GM19035 (cell line): ENCODE results near the gene DNMT1.
"Not testable (repeated sequence)": the region's sequence is repeated elsewhere in the genome, so short reads cannot be mapped to it uniquely, and the experiment has no call there.

Experiments used
- ATAC-seq: cut with Tn5 transposase; IDR thresholded peaks from one replicate; pipeline ENCODE4 v1.9.1; 2021; ENCODE audit not compliant: unreplicated experiment

DNMT1 gene

DNA sequence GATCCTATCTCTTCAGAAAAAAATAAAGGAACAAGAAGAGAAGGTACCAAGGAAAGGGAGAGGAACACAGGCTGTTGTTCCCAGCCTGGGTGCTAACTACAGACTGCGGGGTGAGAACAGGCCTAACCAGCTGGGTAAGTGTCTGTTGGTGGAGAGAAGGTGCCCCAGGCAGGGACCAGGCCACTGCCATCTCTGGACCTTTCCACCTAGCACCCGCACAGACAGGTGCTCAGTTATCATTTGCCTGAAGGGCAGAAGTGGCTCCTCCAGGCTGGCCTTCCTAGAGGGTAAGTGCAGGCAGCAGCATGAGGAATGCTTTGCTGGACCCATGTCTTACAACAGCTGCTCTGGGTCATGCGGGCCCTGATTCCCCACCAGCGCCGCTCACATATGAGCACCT is 10.1 kb downstream of the DNMT1 start:
- no peak for ATAC-seq

DNA sequence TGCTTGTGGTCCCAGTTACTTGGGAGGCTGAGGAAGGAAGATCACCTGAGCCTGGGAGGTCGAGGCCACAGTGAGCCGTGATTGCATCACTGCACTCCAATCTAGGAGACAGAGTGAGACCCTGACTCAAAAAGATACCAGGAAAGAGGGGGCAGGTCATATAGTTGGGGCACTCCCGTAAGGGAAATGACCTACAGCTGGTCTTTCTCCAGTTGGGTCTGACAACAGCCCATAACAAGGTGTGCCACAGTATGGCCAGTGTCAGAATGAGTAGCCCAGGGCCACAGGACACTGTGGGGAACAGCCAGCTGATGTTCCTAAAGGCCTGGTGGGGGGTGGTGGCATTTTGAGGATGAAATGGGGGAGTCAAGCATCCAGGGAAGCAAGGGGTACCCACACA is 10.8 kb downstream of the DNMT1 start:
- no peak for ATAC-seq

DNA sequence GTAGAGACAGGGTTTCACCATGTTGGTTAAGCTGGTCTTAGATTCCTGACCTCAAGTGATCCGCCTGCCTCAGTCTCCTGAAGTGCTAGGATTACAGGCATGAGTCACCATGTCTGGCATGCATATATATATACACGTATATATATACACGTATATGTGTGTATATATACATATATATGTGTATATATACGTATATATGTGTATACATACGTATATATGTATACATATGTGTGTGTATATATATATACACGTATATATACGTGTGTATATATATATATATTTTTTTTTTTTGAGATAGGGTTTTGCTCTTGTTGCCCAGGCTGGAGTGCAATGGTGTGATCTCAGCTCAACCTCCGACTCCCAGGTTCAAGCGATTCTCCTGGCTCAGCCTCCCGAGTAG is 11.9 kb downstream of the DNMT1 start:
- no peak for ATAC-seq

- no peak for ATAC-seq
Measured at GRCh38 chr19:10182076-10182475, 12.7 kb downstream of the DNMT1 start.

DNA sequence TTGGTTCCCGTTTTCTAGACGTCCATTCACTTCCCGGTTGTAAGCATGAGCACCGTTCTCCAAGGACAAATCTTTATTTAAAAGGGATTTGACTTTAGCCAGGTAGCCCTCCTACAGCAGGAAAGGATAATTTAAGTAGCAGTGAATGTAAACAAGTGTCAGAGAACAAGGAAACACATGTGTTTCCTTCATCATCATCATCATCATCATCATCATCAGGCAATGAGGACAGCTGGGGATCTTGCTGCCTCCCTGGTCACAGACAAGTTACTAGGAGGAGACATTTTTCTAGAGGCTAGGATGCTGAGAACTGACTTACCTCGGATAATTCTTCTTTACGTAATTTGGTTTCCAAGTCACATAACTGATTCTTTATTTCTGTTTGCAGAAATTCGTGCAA is 14.3 kb downstream of the DNMT1 start:
- ATAC-seq: no peak

GRCh38 chr19:10180024-10180423 is 14.7 kb downstream of the DNMT1 start:
- ATAC-seq: not testable (repeated sequence)

DNA sequence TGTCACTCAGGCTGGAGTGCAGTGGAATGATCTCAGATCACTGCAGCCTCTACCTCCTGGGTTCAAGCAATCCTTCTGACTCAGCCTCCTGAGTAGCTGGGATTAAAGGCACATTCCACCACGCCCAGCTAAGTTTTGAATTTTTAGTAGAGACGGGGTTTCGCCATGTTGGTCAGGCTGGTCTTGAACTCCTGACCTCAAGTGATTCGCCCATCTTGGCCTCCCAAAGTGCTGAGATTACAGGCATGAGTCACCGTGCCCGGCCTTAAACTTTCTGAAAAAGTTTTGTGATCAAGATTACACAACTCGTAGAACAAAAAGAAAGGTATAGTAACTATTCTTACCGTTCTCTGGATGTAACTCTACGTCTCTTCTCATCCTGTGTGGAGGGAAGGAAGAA is 21.2 kb downstream of the DNMT1 start:
- no peak for ATAC-seq

GRCh38 chr19:10168386-10168948 is 26.3 kb downstream of the DNMT1 start:
- no peak for ATAC-seq

GRCh38 chr19:10167459-10167858 is 27.3 kb downstream of the DNMT1 start:
- no peak for ATAC-seq

GRCh38 chr19:10166501-10166900 is 28.3 kb downstream of the DNMT1 start:
- ATAC-seq: not testable (repeated sequence)

DNA sequence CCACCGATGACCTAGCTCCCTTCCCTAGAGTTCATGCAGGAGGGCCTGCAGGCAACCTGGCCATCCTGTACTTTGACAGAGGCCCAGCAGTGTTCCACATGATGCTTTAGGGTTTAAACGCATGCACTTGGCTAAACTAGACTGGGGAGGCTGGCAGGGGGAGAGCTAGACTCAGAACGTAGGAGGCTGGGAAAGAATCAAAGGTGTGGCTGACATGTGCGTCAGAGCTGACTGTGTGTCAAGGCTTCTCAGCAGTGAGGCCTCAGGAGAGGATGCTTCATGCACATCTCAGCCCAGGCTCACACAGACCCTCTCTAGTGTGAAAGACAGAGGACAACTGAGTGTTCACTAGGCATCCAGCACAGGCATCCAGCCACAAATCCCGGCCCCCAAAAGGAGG is 28.7 kb downstream of the DNMT1 start:
- ATAC-seq: no peak

DNA sequence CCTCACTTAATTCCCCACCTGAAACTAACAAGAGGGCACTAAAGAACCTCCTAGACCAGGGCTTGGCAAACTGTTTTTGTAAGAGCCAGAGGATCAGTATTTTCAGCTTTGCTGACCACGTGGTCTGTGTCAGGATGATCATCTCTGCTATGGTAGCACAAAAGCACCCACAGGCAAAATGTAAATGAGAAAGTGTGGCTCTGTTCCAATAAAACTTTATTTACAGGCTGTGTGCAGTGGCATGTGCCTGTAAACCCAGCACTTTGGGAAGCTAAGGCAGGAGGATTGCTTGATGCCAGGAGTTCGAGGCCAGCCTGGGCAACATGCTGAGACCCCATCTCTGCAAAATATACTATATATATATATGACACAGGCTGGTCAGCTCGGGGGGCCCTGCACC is 31.2 kb downstream of the DNMT1 start:
- no peak for ATAC-seq

DNA sequence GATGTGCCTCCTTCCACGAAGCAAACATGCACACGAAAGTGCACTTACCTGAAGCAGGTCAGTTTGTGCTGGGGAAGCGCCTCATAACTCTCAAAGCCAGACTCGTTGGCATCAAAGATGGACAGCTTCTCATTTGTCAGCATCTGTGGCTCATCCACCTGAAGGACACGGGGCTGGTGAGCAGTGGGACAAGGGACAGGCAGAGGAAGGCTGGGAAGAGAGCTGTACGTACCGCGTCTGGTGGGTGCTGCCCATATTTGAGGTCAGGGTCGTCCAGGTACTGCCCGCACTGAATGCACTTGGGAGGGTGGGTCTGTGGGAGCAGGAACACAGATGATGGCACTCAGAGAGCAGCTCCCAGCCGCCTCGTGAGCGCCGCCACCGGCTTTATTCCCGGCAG is 35.1 kb downstream of the DNMT1 start:
- ATAC-seq: no peak

DNA sequence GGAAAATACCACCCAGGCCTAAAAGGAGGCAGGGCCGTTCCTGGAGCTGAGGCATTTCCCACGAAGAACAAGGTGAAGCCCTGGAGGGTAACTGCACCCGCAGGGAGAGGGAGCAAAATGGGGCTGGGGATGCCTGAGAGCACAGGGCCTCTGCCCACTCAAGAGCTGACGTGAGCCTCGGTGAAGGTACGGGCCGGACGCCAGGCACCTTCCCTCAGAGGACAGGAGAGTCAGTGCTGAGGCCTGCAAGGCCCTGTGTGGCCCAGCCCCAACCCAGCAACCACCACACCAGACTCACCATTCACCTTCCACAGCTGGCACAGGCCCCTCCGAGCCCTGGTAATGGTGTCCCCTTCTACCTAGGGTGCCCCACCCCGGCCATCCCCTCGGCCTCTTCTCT is 36.3 kb downstream of the DNMT1 start:
- ATAC-seq: no peak

DNA sequence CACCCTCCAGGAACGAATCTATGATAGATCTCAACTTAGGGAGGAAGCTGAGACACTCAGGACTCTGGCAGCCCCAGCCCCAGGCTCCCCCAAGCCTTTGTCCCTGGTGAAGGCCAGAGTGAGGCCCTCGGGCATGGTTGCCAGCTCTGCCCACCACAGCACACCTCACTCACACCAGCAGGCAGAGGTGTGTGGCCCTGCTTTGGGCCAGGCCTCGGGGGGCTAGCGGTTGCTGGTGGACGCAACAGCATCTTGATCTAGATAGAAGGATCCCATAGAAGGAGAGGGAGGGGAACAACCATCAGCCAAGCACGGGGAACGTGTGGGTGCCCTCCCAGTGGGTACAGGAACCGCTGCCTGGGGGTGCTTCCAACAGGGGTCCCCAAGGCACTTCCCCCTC is 36.7 kb downstream of the DNMT1 start:
- ATAC-seq: no peak

DNA sequence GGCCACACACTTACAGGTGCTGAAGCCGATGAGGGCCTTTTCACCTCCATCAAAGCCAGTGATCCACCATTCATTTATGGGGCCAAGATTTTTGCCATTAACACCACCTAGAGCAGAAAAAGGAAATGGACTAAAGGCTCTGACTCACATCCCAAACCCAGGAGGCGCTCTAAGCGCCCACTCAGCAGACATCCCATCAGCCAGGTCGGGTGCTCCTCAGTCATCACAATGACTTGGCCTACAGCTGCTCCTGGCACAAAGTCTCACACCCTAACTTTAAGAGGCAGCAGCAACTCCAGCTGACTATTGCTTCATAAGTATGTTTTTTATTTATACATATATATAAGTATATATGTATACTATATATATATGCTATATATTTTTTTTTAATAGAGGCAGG is 38.9 kb downstream of the DNMT1 start:
- ATAC-seq: no peak

- no peak for ATAC-seq
Measured at GRCh38 chr19:10152100-10152499, 42.7 kb downstream of the DNMT1 start.

DNA sequence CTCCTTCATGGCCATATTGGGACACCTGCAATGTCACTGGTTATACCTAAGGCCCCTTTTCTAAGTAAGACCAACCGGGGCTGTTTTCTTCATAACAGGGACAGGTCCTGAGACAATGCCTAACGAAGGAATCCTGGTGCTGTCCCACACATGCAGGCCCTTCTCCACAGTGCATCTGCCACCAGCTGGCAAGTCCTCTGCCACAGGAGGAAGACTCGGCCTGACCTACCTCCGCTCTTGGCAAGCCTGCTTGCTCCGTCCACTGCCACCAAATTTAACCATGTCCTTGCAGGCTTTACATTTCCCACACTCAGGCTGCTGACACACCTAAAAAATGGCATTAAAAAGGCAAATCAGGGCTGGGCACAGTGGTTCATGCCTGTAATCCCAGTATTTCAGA is 43.2 kb downstream of the DNMT1 start:
- ATAC-seq: no peak

GRCh38 chr19:10149427-10149826 is 45.3 kb downstream of the DNMT1 start:
- no peak for ATAC-seq

DNA sequence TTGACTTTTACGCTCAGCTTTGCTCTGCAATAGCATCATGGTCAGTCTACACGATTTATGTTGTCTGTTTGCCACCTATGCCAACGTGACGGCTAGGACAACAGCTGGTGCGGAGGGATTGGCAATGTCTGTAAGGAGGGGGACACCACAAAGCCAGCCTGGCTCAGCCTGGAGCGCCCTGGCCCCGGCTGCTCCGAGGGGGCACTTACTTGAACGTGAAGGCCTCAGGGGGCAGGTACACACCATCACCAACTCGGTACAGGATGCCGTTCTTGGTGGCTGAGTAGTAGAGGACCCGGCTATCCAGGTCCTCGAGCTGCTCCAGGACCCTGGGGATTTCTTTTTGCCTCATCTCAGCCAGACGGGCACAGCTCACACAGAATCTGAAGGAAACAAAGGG is 48.6 kb downstream of the DNMT1 start:
- ATAC-seq: no peak

- no peak for ATAC-seq
Measured at GRCh38 chr19:10145031-10145430, 49.7 kb downstream of the DNMT1 start.

GRCh38 chr19:10144361-10144760 is 50.4 kb downstream of the DNMT1 start:
- ATAC-seq: no peak

DNA sequence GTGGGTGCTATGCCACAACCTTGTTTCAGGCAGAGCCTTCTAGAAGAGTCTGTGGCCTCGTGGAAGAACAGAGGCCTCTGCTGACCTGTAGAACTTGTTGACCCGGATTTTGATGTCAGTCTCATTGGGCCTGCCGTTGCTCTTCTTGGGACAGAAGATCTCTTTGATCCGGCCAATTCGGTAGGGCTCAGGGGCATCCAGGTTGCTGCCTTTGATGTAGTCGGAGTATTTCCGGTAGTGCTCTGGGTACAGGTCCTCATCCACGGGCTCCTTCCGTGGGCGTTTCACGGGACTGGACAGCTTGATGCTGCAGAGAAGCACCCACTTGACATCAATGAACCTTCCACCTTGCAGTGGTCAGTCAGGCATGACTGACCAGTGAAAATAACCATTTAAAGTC is 51.1 kb downstream of the DNMT1 start:
- no peak for ATAC-seq
